ENCODE results near the gene CACNA1F. TPM values are rescaled to one million over a fixed set of nuclear protein-coding genes. Genes with fewer than 3 reads are reported as not detected.

CACNA1F gene
- total and polyA plus RNA-seq, 10 of the 15 experiments (the other 5 are each of a cell fraction or from before 2014, with no cell fraction given) = 0.01 to 0.32 (median 0.05) TPM; not detected in 5

GRCh38 chrX:49228185-49228584, 5.0 kb downstream of the CACNA1F start:
- no TSS peak for BruUV-seq (replicated peaks)
- SMC1A ChIA-PET (ENCODE audit: uncharacterized antibody, unreplicated experiment) = no interaction called here
- in situ Hi-C loops (cut with MboI) = no loop called here
- Histone ChIP-seq H3K27me3 (replicated peaks in 1 of 2; ENCODE audit: control insufficient read depth in 2 of 2, insufficient read depth in 2 of 2, low read length in 1 of 2) (no peaks in the 10 kb centered on the region), H3K79me2 (ENCODE audit: control insufficient read depth, insufficient read depth, low read length) (no peaks in the 10 kb centered on the region), H2AFZ (ENCODE audit: control insufficient read depth, low read depth, low read length) (no peak overlapping the region), H3K4me3 (no peak overlapping the region), H3K9ac (ENCODE audit: control insufficient read depth, insufficient read depth, low read length) (no peak overlapping the region), H3K36me3 (ENCODE audit: control insufficient read depth in 2 of 2, insufficient read depth in 2 of 2, low read length in 1 of 2) (no peaks in the 10 kb centered on the region), H3K4me2 (ENCODE audit: control insufficient read depth, insufficient read depth) (no peak overlapping the region), H3K4me1 (ENCODE audit: control insufficient read depth, insufficient read depth, low read length) (no peaks in the 10 kb centered on the region), H3K9me3 (replicated peaks; ENCODE audit: control insufficient read depth, insufficient read depth, low read length) (no peaks in the 10 kb centered on the region; the same call in 2 of the 3 replicates), H4K20me1 (ENCODE audit: control insufficient read depth, insufficient read depth) (no peaks in the 10 kb centered on the region), H3K27ac (ENCODE audit: control insufficient read depth, insufficient read depth) (no peak overlapping the region)
- TF ChIP-seq PAX5 (IDR thresholded peaks at IDR 0.05; ENCODE audit: borderline replicate concordance, low read depth, low read length) = no peak
- no peak for TF ChIP-seq IKZF2 (IDR thresholded peaks at IDR 0.05)
- TF ChIP-seq MYC (IDR thresholded peaks at IDR 0.05; ENCODE audit: insufficient read depth, insufficient read length, insufficient replicate concordance, low read length, severe bottlenecking) = no peak
- no peak for TF ChIP-seq RELB (IDR thresholded peaks at IDR 0.05; ENCODE audit: low read depth)
- no peak for TF ChIP-seq POLR2A (IDR thresholded peaks at IDR 0.05; ENCODE audit: low read depth, low read length)
- no peak for TF ChIP-seq USF2 (IDR thresholded peaks at IDR 0.05; ENCODE audit: borderline replicate concordance, low read depth, low read length)
- TF ChIP-seq PML (IDR thresholded peaks at IDR 0.05; ENCODE audit: low read length) = no peak
- TF ChIP-seq FOS (IDR thresholded peaks at IDR 0.05; ENCODE audit: borderline replicate concordance, extremely low read depth, insufficient read length) = no peak
- TF ChIP-seq TCF7 (IDR thresholded peaks at IDR 0.05; ENCODE audit: borderline replicate concordance) = no peak
- no peak for TF ChIP-seq NFXL1 (IDR thresholded peaks at IDR 0.05; ENCODE audit: borderline replicate concordance)
- TF ChIP-seq SIX5 (IDR thresholded peaks at IDR 0.05; ENCODE audit: low read depth, low read length, severe bottlenecking) = no peak
- 75% methylated on average over 17 of the region's 17 CpGs for WGBS (ENCODE audit: insufficient coverage, insufficient replicate concordance, low lambda C conversion rate, missing lambda C conversion rate)
- POLR2A ChIA-PET = no interaction called here
- RAD21 ChIA-PET (ENCODE audit: unreplicated experiment) = no interaction called here
- DNase-seq (ENCODE audit: low read depth, low spot score) (no peak), FAIRE-seq (no peak), ATAC-seq (no peak)
- intact Hi-C loops (cut with micrococcal nuclease; ENCODE audit: unreplicated experiment) = no loop called here
- CTCF ChIA-PET = no interaction called here

Data from GM12878 (cell line).